ENCODE results near the gene TCF7L2. TPM values are rescaled to one million over a fixed set of nuclear protein-coding genes. Genes with fewer than 3 reads are reported as not detected.

The TCF7L2 gene
- total and polyA plus RNA-seq, 8 donors, result 6.7 to 179 (median 61.7) TPM

DNA sequence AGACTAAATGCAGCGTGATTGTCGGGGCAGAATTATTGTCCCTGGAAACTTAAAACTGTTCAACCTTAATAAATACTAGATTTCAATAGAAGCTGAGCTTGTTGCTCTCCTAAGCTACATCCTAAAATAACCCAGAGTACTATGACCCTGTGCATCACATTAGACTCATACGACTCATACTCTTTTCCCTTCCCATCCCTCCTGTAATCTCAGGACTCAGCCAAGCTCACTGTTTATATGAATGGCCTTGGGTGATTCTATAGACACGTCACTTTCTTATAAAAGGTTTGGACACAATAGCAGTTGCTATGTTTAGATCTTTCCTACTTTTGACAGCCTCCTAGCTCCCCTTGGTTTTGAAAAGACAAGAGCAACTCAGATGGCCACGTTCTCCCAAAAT is 17.2 kb downstream of the TCF7L2 start:
- no peak for DNase-seq
- no peak overlapping the region for H3K27ac ChIP-seq

GRCh38 chr10:112969131-112969530 is 19.1 kb downstream of the TCF7L2 start:
- Histone ChIP-seq H3K36me3 (peaks cover 0 to 71% (median 55%) of the 10 kb centered on the region in 4 donors), H3K27ac (no peak overlapping the region), H3K9me3 (no peaks in the 10 kb centered on the region), H3K4me3 (no peak overlapping the region), H3K4me1 (peaks cover 10 to 58% (median 34%) of the 10 kb centered on the region in 4 donors), H3K27me3 (no peaks in the 10 kb centered on the region)
- 94 to 97% (median 95%) methylated on average over 2 of the region's 2 CpGs for WGBS, 5 donors
- TF ChIP-seq POLR2A (IDR thresholded peaks at IDR 0.05) (no peak), POLR2AphosphoS5 (IDR thresholded peaks at IDR 0.05) (no peak), EP300 (IDR thresholded peaks at IDR 0.05) (no peak)
- no peak for DNase-seq
- intact Hi-C loops (cut with DNase I; ENCODE audit: low total_unique reads), result no loop called here

More for the DNA sequence above, 17.2 kb downstream of the TCF7L2 start:
- intact Hi-C loops (cut with DNase I; ENCODE audit: low total_unique reads), result no loop called here
- no peaks in the 10 kb centered on the region for H3K9me3 ChIP-seq
- H3K27me3 ChIP-seq, result no peaks in the 10 kb centered on the region
- 80 to 88% (median 87%) methylated on average over 5 of the region's 5 CpGs for WGBS, 5 donors
- H3K4me1 ChIP-seq, result peaks cover 16 to 61% (median 44%) of the 10 kb centered on the region in 4 donors
- peaks cover 0 to 61% (median 37%) of the 10 kb centered on the region in 4 donors for H3K36me3 ChIP-seq
- TF ChIP-seq POLR2AphosphoS5 (IDR thresholded peaks at IDR 0.05) (peak in 1 of 3 donors; percentile 7), EP300 (IDR thresholded peaks at IDR 0.05) (no peak), POLR2A (IDR thresholded peaks at IDR 0.05) (no peak), CTCF (IDR thresholded peaks at IDR 0.05) (no peak)
- no peak overlapping the region for H3K4me3 ChIP-seq

DNA sequence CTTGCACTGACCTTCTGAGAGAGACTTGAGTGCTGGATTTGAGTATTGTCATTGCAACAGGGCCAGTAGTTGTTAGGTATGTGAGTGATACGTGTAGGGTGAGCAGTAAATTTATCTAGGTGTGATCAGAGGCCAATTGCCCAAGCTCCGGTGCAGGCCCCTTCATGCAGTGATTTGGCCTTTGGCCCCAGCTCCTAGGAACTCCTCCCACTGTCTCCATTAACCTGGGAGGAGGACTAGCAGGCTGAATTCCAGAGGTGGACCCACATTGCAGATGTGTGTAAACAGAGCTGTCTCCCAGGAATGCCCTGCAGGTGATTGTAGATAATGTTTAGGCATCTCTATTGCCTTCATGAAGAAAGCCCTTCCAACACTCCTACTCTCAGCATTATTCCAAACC is 19.5 kb downstream of the TCF7L2 start:
- H3K27me3 ChIP-seq, result no peaks in the 10 kb centered on the region
- no peaks in the 10 kb centered on the region for H3K9me3 ChIP-seq
- peaks cover 9 to 54% (median 30%) of the 10 kb centered on the region in 4 donors for H3K4me1 ChIP-seq
- H3K4me3 ChIP-seq, result no peak overlapping the region
- no peak for DNase-seq
- TF ChIP-seq CTCF (IDR thresholded peaks at IDR 0.05) (no peak), POLR2A (IDR thresholded peaks at IDR 0.05) (no peak), POLR2AphosphoS5 (IDR thresholded peaks at IDR 0.05) (no peak), EP300 (IDR thresholded peaks at IDR 0.05) (no peak)
- WGBS, 5 donors, result 67 to 91% (median 83%) methylated on average over 2 of the region's 2 CpGs
- H3K36me3 ChIP-seq, result peaks cover 0 to 73% (median 59%) of the 10 kb centered on the region in 4 donors
- H3K27ac ChIP-seq, result no peak overlapping the region
- intact Hi-C loops (cut with DNase I; ENCODE audit: low total_unique reads), result no loop called here

- WGBS, 5 donors, result 67 to 78% (median 73%) methylated on average over 4 of the region's 4 CpGs
- no peak for DNase-seq
- Histone ChIP-seq H3K27ac (no peak overlapping the region), H3K4me3 (no peak overlapping the region), H3K27me3 (no peaks in the 10 kb centered on the region), H3K36me3 (peaks cover 0 to 75% (median 61%) of the 10 kb centered on the region in 4 donors), H3K9me3 (no peaks in the 10 kb centered on the region), H3K4me1 (peaks cover 6 to 51% (median 28%) of the 10 kb centered on the region in 4 donors)
- intact Hi-C loops (cut with DNase I; ENCODE audit: low total_unique reads), result no loop called here
- TF ChIP-seq POLR2AphosphoS5 (IDR thresholded peaks at IDR 0.05), result no peak
- no peak for TF ChIP-seq EP300 (IDR thresholded peaks at IDR 0.05)
- no peak for TF ChIP-seq CTCF (IDR thresholded peaks at IDR 0.05)
- TF ChIP-seq POLR2A (IDR thresholded peaks at IDR 0.05), result no peak
Observed at GRCh38 chr10:112970021-112970420, 20.0 kb downstream of the TCF7L2 start.

DNA sequence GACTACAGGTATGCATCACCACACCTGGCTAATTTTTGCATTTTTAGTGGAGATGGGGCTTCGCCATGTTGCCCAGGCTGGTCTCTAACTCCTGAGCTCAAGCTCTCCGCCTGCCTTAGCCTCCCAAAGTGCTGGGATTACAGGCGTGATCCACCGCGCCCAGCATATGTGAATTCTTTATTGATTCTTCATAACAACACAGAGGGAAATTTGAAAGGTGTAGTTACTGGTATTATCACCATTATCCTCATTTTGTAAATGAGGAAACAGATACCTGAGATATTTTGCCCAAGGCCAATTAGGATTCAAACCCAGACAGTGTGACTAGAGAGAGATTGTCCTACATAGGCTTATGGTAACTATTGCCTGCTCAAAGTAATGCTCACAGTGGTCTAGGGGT is 22.6 kb downstream of the TCF7L2 start:
- Histone ChIP-seq H3K4me3 (no peak overlapping the region), H3K27ac (no peak overlapping the region), H3K36me3 (peaks cover 0 to 81% (median 68%) of the 10 kb centered on the region in 4 donors), H3K9me3 (no peaks in the 10 kb centered on the region), H3K4me1 (peaks cover 0 to 35% (median 10%) of the 10 kb centered on the region in 4 donors), H3K27me3 (no peaks in the 10 kb centered on the region)
- TF ChIP-seq EP300 (IDR thresholded peaks at IDR 0.05) (no peak), CTCF (IDR thresholded peaks at IDR 0.05) (no peak), POLR2A (IDR thresholded peaks at IDR 0.05) (no peak), POLR2AphosphoS5 (IDR thresholded peaks at IDR 0.05) (no peak)
- WGBS, 5 donors, result 93 to 98% (median 96%) methylated on average over 5 of the region's 5 CpGs
- no peak for DNase-seq
- intact Hi-C loops (cut with DNase I; ENCODE audit: low total_unique reads), result no loop called here

Measured in stomach (tissue), 9 donors.